ENCODE results near the gene ENTREP1.
"Not testable (repeated sequence)": the region's sequence is repeated elsewhere in the genome, so short reads cannot be mapped to it uniquely, and the experiment has no call there.

ENTREP1 gene, protein sequence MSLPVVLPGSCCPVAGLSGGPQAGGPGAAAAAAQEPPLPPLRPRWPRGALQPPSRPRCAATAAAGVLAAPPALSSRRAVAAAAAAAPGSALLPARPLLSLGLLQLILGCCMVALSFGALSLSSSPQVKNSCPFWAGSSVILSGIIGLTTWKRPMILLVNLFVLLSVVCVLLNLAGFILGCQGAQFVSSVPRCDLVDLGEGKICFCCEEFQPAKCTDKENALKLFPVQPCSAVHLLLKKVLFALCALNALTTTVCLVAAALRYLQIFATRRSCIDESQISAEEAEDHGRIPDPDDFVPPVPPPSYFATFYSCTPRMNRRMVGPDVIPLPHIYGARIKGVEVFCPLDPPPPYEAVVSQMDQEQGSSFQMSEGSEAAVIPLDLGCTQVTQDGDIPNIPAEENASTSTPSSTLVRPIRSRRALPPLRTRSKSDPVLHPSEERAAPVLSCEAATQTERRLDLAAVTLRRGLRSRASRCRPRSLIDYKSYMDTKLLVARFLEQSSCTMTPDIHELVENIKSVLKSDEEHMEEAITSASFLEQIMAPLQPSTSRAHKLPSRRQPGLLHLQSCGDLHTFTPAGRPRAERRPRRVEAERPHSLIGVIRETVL

DNA sequence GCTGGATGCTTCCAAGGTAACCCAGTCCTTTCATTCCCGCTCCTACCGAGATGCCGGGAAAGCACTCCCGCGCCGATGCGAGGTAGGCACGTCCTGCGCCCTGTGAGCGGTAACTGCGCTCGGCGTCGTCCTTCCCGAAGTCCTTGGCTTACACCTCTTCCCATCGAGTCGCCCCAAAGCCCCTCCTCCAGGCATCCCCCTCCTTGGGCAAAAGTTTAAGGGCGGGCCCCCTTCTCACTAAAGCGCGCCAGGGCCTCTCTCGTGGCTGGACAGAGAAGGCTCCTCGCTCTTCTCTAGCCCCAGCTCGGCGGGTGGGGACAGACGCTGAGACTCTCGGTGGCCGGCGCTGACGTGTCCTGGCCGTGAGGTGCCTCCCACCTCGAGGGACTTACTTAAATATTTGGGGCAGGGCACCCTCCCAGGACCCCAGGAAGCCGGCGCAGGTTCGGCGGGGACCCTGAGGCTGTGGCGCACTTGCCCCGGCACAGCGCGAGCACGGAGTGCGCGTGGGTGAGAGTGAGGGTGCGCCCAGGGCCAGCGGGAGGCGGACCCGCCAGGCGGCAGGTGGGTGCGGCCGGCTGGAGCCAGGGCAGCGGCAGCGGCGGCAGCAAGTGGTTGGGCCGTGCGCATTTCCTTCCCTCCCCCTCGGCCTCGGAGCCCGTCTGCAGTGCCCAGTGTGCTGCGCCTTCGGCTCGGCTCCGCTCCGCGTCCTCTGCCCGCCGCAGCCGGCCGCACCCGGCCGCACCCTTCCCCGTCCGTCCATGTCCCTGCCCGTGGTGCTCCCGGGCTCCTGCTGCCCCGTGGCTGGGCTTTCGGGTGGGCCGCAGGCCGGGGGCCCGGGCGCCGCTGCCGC, at the start of gene ENTREP1:
Gene ENTREP1 (plus strand): TSS at position 667 of the 853 bp plus-strand sequence. CDS start 95 bp downstream, at position 762.
- DNase-seq (ENCODE audit: low read depth in 2 of 2): no peak

GRCh38 chr9:69276775-69277174, 48.2 kb upstream of the ENTREP1 start:
- no peak for DNase-seq (ENCODE audit: low read depth in 2 of 2)

- no peak for DNase-seq (ENCODE audit: low read depth in 2 of 2)
Measured at GRCh38 chr9:69279084-69279731, 45.8 kb upstream of the ENTREP1 start.

GRCh38 chr9:69279733-69280132, 45.3 kb upstream of the ENTREP1 start:
- no peak for DNase-seq (ENCODE audit: low read depth in 2 of 2)

- DNase-seq (ENCODE audit: low read depth in 2 of 2): no peak
Measured at GRCh38 chr9:69283003-69283402, 42.0 kb upstream of the ENTREP1 start.

- DNase-seq (ENCODE audit: low read depth in 2 of 2): no peak
Measured at GRCh38 chr9:69292078-69292477, 32.9 kb upstream of the ENTREP1 start.

- DNase-seq (ENCODE audit: low read depth in 2 of 2): no peak
Measured at GRCh38 chr9:69293156-69293555, 31.9 kb upstream of the ENTREP1 start.

- DNase-seq (ENCODE audit: low read depth in 2 of 2): no peak
Measured at GRCh38 chr9:69295872-69296552, 29.0 kb upstream of the ENTREP1 start.

- DNase-seq (ENCODE audit: low read depth in 2 of 2): no peak
Measured at GRCh38 chr9:69297300-69297980, 27.6 kb upstream of the ENTREP1 start.

DNA sequence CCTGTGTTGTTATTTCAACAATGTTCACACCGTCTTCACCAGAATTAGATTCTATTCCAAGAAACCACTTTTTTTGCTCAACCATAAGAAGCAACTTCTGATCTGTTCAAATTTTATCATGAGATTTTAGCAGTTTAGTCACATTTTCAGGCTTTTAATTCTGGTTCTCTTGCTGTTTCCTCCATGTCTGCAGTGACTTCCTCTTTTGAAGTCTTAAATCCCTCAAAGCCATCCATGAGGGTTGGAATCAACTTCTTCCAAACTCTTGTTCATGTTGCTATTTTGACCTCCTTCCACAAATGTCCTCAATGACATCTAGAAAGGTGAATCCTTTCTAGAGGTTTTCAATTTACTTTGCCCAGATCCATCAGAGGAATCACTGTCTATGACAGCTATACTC, 25.7 kb upstream of the ENTREP1 start:
- DNase-seq (ENCODE audit: low read depth in 2 of 2): no peak

- no peak for DNase-seq (ENCODE audit: low read depth in 2 of 2)
Measured at GRCh38 chr9:69299826-69300225, 25.2 kb upstream of the ENTREP1 start.

DNA sequence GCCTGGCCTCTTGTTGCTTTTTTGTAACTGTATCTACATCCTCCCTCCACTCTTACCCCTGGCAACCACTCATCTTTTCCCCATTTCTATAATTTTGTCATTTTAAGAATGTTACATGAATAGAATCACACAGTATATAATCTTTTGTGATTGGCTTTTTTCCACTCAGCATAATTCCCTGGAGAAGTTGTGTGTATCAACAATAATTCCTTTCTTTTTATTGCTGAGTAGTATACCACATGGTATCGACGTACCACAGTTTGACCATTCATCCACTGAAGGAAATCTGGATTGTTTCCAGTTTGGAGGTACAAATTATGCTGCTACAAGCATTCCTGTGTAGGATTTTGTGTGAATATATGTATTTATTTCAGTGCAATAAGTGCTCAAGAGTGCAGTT, 21.7 kb upstream of the ENTREP1 start:
- no peak for DNase-seq (ENCODE audit: low read depth in 2 of 2)

DNA sequence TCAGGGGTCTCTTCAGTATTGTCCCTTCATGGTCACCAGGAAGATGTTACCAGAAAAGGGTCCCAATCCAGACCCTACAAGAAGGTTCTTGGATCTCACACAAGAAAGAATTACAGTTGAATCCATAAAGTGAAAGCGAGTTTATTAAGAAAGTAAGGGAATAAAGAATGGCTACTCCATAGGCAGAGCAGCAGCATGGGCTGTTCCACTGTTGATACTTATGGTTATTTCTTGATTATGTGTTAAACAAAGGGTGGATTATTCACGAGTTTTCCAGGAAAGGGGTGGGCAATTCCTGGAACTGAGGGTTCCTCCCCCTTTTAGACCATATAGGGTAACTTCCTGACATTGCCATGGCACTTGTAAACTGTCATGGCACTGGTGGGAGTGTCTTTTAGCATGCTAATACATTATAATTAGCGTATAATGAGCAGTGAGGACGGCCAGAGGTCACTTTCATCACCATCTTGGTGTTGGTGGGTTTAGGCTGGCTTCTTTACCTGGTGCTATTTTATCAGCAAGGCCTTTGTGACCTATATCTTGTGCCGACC, 18.0 kb upstream of the ENTREP1 start:
- not testable (repeated sequence) for DNase-seq (ENCODE audit: low read depth in 2 of 2)

DNA sequence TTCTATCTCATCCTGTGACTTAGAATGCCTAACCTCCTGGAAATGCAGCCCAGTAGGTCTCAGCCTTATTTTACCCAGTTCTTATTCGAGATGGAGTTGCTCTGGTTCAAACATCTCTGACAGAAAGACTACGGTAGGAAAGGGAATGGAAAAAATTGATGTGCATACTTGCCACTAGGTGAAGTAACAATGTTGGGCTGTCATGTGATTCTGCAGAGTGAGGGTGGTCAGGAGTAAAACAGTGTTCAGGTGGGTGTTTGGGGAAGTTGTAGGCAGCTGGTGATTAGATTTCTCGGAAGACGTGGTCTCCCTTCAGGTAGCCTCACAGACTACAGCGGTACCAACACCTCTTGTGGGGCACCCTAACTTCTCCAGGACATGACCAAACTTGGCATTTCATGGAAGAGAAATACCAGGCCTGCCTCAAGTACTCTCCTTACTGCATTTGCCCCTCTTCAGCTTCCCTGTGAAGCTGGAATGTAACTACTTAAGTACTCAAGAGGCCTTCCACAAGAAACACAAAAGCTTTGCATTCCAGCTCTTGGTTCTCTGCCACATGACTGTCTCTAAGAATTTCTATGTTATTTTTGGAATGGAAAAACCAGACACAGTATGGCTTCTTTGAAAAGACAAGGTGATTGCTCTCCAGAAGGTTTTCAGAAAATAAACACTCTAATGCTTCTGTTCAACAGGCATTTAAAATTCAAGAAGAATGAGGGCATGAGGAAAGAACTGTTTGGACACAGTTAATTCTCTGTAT, 17.4 kb upstream of the ENTREP1 start:
- no peak for DNase-seq (ENCODE audit: low read depth in 2 of 2)

DNA sequence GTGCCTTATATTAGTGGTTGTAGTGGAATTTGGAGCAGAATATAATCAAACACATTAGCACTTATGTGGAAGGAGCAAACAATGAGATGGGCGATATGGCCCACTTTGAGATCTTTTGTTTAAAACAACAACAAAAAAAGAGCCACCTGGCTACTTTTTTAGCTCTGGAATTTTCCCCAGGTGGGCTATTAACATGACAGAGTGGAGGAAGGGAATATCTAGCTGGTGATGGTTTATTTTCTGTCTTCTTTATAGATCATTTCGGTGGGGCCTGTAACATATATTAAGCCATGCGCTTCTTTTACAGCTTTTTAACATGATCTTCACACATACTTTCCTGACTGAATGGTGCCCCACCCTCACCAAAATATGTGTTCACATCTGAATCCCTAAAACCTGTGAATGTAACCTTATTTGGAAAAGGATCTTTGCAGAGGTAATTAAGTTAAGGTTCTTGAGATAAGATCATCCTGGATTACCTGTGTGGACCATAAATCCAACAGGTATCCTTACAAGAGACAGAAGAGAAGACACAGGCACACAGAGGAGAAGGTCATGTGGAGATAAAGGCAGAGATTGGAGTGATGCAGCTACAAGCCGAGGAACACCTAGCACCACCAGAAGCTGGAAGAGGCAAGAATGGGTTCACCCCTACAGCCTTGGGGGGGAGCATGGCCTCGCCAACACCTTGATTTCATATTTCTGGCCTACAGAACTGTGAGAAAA, 16.6 kb upstream of the ENTREP1 start:
- no peak for DNase-seq (ENCODE audit: low read depth in 2 of 2)

DNA sequence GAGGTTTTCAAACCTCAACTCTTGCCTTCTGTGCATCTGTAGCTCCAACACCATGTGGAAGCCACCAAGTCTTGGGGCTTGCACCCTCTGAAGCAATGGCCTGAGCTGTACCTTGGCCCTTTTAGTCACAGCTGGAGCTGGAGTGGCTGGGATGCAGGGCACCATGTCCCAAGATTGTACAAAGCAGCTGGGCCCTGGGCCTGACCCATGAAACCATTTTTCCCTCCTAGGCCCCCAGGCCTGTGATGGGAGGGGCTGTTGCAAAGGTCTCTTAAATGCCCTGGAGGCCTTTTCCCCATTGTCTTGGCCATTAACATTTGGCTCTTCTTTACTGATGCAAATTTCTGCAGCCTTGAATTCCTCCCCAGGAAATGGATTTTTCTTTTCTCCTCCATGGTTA, 11.8 kb upstream of the ENTREP1 start:
- DNase-seq (ENCODE audit: low read depth in 2 of 2): no peak

GRCh38 chr9:69314547-69314946, 10.5 kb upstream of the ENTREP1 start:
- DNase-seq (ENCODE audit: low read depth in 2 of 2): no peak

DNA sequence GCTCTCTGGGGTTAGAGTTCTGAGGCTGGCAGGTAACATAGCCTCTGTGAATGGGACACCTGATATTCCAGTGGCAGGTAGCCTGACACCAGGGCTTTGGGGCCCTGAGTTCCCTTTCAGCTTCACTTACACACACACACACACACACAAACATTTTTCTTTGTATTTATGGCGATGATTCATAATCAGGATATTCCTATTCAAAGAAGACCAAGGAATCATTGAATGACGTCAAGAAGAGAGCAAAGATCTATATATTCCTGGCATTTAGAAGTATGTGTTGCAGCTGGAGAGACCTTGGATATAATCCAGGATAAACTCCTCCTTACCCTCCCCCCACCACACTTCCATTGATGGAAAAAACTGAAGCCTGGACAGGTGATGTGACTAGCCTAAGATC, 7.9 kb upstream of the ENTREP1 start:
- DNase-seq (ENCODE audit: low read depth in 2 of 2): no peak

DNA sequence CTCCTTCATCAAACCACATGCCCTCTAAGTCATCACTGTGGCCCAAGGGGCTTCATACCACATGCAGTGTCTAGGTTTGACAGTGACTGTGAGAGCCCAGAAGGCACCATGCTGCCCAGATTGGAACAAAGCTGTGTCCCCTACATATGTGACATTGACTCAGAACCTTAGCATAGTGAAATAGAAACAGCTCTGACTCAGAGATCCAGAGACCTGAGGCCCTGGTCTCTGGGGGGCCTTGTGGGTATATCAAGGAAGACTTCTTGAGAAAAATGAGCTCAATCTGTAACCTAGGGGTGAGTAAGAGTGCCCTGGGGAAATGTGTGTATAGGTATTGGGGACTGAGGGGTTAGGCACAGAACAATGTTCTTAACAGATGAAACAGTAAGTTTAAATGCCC, 7.1 kb upstream of the ENTREP1 start:
- no peak for DNase-seq (ENCODE audit: low read depth in 2 of 2)

Data from stimulated activated CD8-positive, alpha-beta memory T cell treated with anti-CD3 and anti-CD28 coated beads, Interleukin-2, amount 100 ng/mL, for 1 hour (primary cell).